PC-9 (cell line): ENCODE measurements around the gene ZMPSTE24. TPM values are rescaled to one million over a fixed set of nuclear protein-coding genes. Genes with fewer than 3 reads are reported as not detected.

Experiments
- BruUV-seq: library from RNA; stranded (reverse); fragments of 400-500 nt; replicated peaks from 2 replicates; lab custom pipeline; 2021; lab: Mats Ljungman, UMichigan
- CTCF ChIA-PET: fragments of 300-600 bp; sonication (Branson Sonifier 250); formaldehyde crosslinking; loops from one replicate; lab custom pipeline; 2022; ENCODE audit warnings: antibody characterized with exemption; lab: Charles Lee
- POLR2A ChIA-PET: fragments of 300-600 bp; sonication (Branson Sonifier 250); formaldehyde crosslinking; loops from one replicate; lab custom pipeline; 2022; ENCODE audit warnings: antibody characterized with exemption; ENCODE audit not compliant: unreplicated experiment; lab: Charles Lee
- DNase-seq, 2 experiments: peaks; one replicate each; pipeline versions ENCODE4 v3.0.0 to v3.0.0-alpha.2; 2015 to 2022; ENCODE audit warnings: mixed read lengths in 1 of 2
- H2AFZ ChIP-seq: fragments of 200-600 bp; sonication (generic); 2 replicates; pipeline ENCODE4 v1.8.1; 2017; ENCODE audit warnings: antibody characterized with exemption
- H3F3A ChIP-seq: fragments of 200-600 bp; sonication (generic); 2 replicates; pipeline ENCODE4 v1.8.1; 2017; ENCODE audit warnings: antibody characterized with exemption, mild to moderate bottlenecking, low read depth; ENCODE audit not compliant: insufficient read depth
- H3K27ac ChIP-seq: fragments of 200-600 bp; sonication (generic); 2 replicates; pipeline ENCODE4 v1.6.1; 2016; ENCODE audit warnings: mixed run types
- H3K27me3 ChIP-seq: fragments of 200-600 bp; sonication (generic); 2 replicates; pipeline ENCODE4 v1.6.1; 2016; ENCODE audit warnings: low read depth, mixed run types; ENCODE audit not compliant: insufficient read depth
- H3K36me3 ChIP-seq: fragments of 200-600 bp; sonication (generic); 2 replicates; pipeline ENCODE4 v1.6.1; 2016; ENCODE audit warnings: low read depth, mixed run types
- H3K4me1 ChIP-seq: fragments of 200-600 bp; sonication (generic); replicated peaks from 2 replicates; pipeline ENCODE4 v1.6.1; 2016; ENCODE audit warnings: mixed run types; ENCODE audit not compliant: insufficient read depth
- H3K4me2 ChIP-seq: fragments of 200-600 bp; sonication (generic); 2 replicates; pipeline ENCODE4 v1.6.1; 2017; ENCODE audit warnings: mixed run types
- H3K4me3 ChIP-seq: fragments of 200-600 bp; sonication (generic); 2 replicates; pipeline ENCODE4 v1.6.1; 2016; ENCODE audit warnings: mixed run types
- H3K79me2 ChIP-seq: fragments of 200-600 bp; sonication (generic); 2 replicates; pipeline ENCODE4 v1.6.1; 2017; ENCODE audit warnings: low read depth, mixed run types
- H3K9me2 ChIP-seq: fragments of 200-600 bp; sonication (generic); 2 replicates; pipeline ENCODE4 v1.8.1; 2017; ENCODE audit warnings: mild to moderate bottlenecking; ENCODE audit not compliant: insufficient read depth
- H3K9me3 ChIP-seq: fragments of 200-600 bp; sonication (generic); 2 replicates; pipeline ENCODE4 v1.8.1; 2016; ENCODE audit warnings: low read depth; ENCODE audit not compliant: insufficient read depth
- H4K20me1 ChIP-seq: fragments of 200-600 bp; sonication (generic); 2 replicates; pipeline ENCODE4 v1.8.1; 2017; ENCODE audit not compliant: insufficient read depth
- CTCF ChIP-seq: fragments of 200-600 bp; sonication (generic); conservative IDR thresholded peaks from 2 replicates; pipeline ENCODE4 v1.6.1; 2017; ENCODE audit warnings: mixed run types, antibody characterized with exemption, mild to moderate bottlenecking, moderate library complexity
- EZH2 ChIP-seq: fragments of 200-600 bp; sonication (generic); IDR thresholded peaks from 2 replicates; pipeline ENCODE4 v1.8.0; 2017; ENCODE audit warnings: antibody characterized with exemption, low read depth
- intact Hi-C: fragments of 100-400 bp; cut with micrococcal nuclease; formaldehyde crosslinking; loops from one replicate; pipeline ENCODE4 v1.10.0; 2022; ENCODE audit not compliant: unreplicated experiment
- total RNA-seq: library from RNA; stranded (reverse); gene quantifications from 2 replicates; pipeline ENCODE4 v1.2.3, GENCODE V29; 2021

The ZMPSTE24 gene
- total RNA-seq, 1 experiment from 2014 or later, result 55.8 TPM

- Histone ChIP-seq H4K20me1 (no peaks in the 10 kb centered on the region), H3F3A (no peaks in the 10 kb centered on the region), H3K9me3 (no peaks in the 10 kb centered on the region), H3K4me2 (no peak overlapping the region), H3K4me1 (peaks cover 10% of the 10 kb centered on the region), H3K36me3 (no peaks in the 10 kb centered on the region), H3K79me2 (no peaks in the 10 kb centered on the region), H3K9me2 (no peaks in the 10 kb centered on the region), H3K27me3 (no peaks in the 10 kb centered on the region), H2AFZ (no peak overlapping the region), H3K27ac (no peak overlapping the region), H3K4me3 (no peak overlapping the region)
- intact Hi-C loops, result loop anchor here (5.0 kb wide), 2 partner anchors 80 to 520 kb away; partner anchors contain the start of gene ZMPSTE24
- POLR2A ChIA-PET, result no interaction called here
- CTCF ChIA-PET, result interaction anchor here (0.5 to 2.7 kb wide), 3 partner anchors 59 to 184 kb away, joined by 6 to 40 read pairs (median 8); no protein-coding TSS in a partner anchor
- DNase-seq, result no peak
- no TSS peak for BruUV-seq
- TF ChIP-seq EZH2, result no peak
- TF ChIP-seq CTCF, result no peak
Measured at GRCh38 chr1:40337443-40337842, 79.4 kb downstream of the ZMPSTE24 start.

GRCh38 chr1:40338745-40339419, 80.8 kb downstream of the ZMPSTE24 start:
- intact Hi-C loops, result loop anchor here (1.0 to 5.0 kb wide), 7 partner anchors 66 to 522 kb away; partner anchors contain the start of gene ZMPSTE24
- no peaks in the 10 kb centered on the region for H3F3A ChIP-seq
- no peaks in the 10 kb centered on the region for H3K36me3 ChIP-seq
- BruUV-seq, result no TSS peak
- H3K9me2 ChIP-seq, result no peaks in the 10 kb centered on the region
- peak overlapping the region; percentile 56; the same call in 1 of the 2 replicates for H2AFZ ChIP-seq
- peak overlapping the region; percentile 70 for H3K4me2 ChIP-seq
- H4K20me1 ChIP-seq, result no peaks in the 10 kb centered on the region
- CTCF ChIA-PET, result interaction anchor here (0.5 to 2.7 kb wide), 23 partner anchors 23 to 732 kb away, joined by 3 to 40 read pairs (median 4); partner anchors contain the start of genes CTPS1 and NFYC
- POLR2A ChIA-PET, result interaction anchor here (0.7 kb wide), 1 partner anchor 423 kb away, joined by 6 read pairs; no protein-coding TSS in a partner anchor
- no peak for TF ChIP-seq EZH2
- TF ChIP-seq CTCF, result peak; percentile 98
- H3K79me2 ChIP-seq, result no peaks in the 10 kb centered on the region
- DNase-seq, result peak; percentile 71 to 93
- H3K9me3 ChIP-seq, result no peaks in the 10 kb centered on the region
- H3K27me3 ChIP-seq, result no peaks in the 10 kb centered on the region
- no peak overlapping the region; the same call in 1 of the 2 replicates for H3K4me3 ChIP-seq
- H3K27ac ChIP-seq, result no peak overlapping the region
- peaks cover 10% of the 10 kb centered on the region for H3K4me1 ChIP-seq

DNA sequence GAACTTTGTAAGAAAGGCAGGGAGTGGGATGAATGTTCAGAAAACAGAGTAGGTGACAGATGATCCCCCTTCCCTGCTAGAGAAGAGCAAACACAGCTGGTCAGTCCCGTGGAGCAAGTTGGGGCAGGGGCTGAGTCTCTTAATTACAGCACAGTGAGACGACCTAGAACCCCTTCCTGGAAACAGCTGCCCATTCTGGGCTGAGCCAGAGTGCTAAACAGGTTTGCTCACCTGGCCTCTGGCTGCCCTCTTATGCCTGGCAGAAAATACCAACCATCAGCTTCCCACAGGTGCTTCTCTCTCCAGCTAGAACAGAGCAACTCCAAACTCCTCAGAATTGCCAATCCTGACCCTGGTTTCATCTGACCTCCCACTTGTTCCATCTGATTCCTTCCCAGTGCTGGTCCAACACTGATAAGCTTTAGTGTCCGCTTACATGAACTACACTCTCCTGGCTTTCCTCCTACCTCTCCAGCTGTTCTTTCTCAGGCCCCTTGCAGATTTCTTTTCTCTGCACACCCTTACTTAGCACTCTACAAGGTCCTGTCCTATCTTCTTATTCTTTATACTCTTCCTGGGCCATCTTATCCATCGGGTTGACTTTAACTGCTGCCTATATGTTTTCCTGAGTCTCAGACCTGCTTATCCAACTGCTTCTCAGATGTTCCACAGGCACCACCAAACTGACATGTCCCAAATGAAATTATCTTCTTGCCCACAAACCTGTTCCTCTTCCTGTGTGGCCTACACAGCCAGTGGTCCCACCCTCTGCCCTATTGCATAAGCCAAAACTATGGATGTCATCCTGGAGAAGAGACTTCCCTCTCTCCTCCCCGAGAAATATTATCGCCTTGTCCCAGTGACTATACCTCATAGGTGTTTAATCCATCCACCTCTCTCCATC, 81.6 kb downstream of the ZMPSTE24 start:
- ChIA-PET POLR2A (interaction anchor here (0.6 to 0.7 kb wide), 2 partner anchors 298 to 424 kb away, joined by 3 to 6 read pairs; no protein-coding TSS in a partner anchor), CTCF (interaction anchor here (0.5 to 2.7 kb wide), 15 partner anchors 24 to 640 kb away, joined by 3 to 40 read pairs (median 4); partner anchors contain the start of gene CTPS1)
- H3K4me3 ChIP-seq, result no peak overlapping the region; the same call in 1 of the 2 replicates
- H3K27me3 ChIP-seq, result no peaks in the 10 kb centered on the region
- peak overlapping the region; percentile 70 for H3K4me2 ChIP-seq
- H4K20me1 ChIP-seq, result no peaks in the 10 kb centered on the region
- no peak for TF ChIP-seq EZH2
- TF ChIP-seq CTCF, result no peak
- H3K9me2 ChIP-seq, result no peaks in the 10 kb centered on the region
- H3K4me1 ChIP-seq, result peaks cover 10% of the 10 kb centered on the region
- BruUV-seq, result no TSS peak
- peak; percentile 5 to 40 for DNase-seq
- H3K27ac ChIP-seq, result no peak overlapping the region
- no peaks in the 10 kb centered on the region for H3K9me3 ChIP-seq
- peak overlapping the region; percentile 56; the same call in 1 of the 2 replicates for H2AFZ ChIP-seq
- intact Hi-C loops, result loop anchor here (2.0 to 5.0 kb wide), 4 partner anchors 65 to 522 kb away; partner anchors contain the start of gene ZMPSTE24
- no peaks in the 10 kb centered on the region for H3K36me3 ChIP-seq
- H3K79me2 ChIP-seq, result no peaks in the 10 kb centered on the region
- no peaks in the 10 kb centered on the region for H3F3A ChIP-seq
